ENCODE measurements around the gene NXN.
"Not testable (repeated sequence)": the region's sequence is repeated elsewhere in the genome, so short reads cannot be mapped to it uniquely, and the experiment has no call there.

The NXN gene

DNA sequence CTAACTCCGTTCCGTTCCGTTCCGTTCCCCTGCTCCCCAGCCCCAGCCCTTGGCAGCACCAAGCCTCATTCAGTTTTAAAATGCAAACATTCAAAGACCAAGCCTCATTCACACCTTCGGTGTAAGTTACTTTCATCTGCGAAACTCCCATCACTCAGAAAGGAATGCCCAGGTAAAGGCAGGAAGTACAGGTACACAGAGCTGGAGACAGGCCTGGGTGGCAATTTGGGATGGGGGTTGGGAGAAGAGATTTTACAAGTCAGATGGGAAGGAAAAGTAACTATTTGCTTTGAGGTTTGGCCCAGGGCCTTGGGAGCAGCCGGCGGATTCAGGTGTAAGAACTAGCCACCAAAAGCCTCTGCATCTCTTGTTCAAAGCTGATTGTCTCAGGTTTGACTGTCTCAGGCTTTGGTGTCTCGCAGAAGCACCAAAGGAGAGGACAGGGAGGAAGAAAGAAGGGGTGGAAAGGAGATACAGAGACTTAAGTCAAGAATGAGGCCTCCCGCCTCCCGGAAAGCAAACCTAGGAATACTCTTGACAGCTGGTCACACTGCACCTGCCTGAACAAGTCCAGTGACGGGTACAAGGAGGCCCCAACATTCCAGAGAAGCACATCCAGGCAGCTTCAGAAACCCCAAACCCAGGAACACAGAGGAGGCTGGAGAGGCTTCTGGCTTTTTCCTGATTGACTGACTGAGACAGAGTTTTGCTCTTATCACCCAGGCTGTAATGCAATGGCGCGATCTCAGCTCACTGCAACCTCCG lies 54.7 kb downstream of the NXN start:
- Histone ChIP-seq H3K4me1 (ENCODE audit: insufficient read depth, low read length) (peaks cover 5% of the 10 kb centered on the region), H3K27me3 (ENCODE audit: insufficient read depth, low read length) (no peaks in the 10 kb centered on the region), H3K9me3 (ENCODE audit: low read length) (peaks cover 33% of the 10 kb centered on the region), H2AFZ (ENCODE audit: low read depth, low read length) (no peak overlapping the region), H3K36me3 (ENCODE audit: insufficient read depth, low read length) (peaks cover 24% of the 10 kb centered on the region), H3K4me3 (ENCODE audit: low read length) (no peak overlapping the region)

- H3K4me1 ChIP-seq (ENCODE audit: insufficient read depth, low read length); H3K4me3 ChIP-seq (ENCODE audit: low read length); H2AFZ ChIP-seq (ENCODE audit: low read depth, low read length); H3K27me3 ChIP-seq (ENCODE audit: insufficient read depth, low read length): not testable (repeated sequence)
- peaks cover 18% of the 10 kb centered on the region for H3K36me3 ChIP-seq (ENCODE audit: insufficient read depth, low read length)
- H3K9me3 ChIP-seq (ENCODE audit: low read length), result peaks cover 38% of the 10 kb centered on the region
These were observed 55.3 kb downstream of the NXN start for GRCh38 chr17:924306-924705.

DNA sequence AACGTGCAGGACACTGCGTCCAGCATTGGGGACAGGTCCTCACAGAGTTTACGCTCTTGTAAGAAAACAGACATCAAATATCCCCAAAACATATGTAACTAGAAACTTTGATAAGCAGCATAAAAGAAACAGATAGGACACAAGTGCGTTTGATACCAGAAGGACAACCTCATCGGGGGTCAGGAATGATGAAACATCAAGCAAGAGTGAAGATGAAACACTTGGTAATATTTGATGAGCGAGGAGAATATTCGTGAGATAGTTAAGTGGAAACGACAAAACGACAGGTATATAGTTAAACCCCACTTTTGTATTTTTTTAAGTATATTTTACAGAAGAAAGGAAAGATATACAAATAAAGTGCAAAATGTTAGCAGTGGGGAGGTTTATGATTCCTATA lies 55.9 kb downstream of the NXN start:
- Histone ChIP-seq H3K9me3 (ENCODE audit: low read length) (peaks cover 39% of the 10 kb centered on the region), H3K27me3 (ENCODE audit: insufficient read depth, low read length) (no peaks in the 10 kb centered on the region), H2AFZ (ENCODE audit: low read depth, low read length) (no peak overlapping the region), H3K4me1 (ENCODE audit: insufficient read depth, low read length) (peaks cover 5% of the 10 kb centered on the region), H3K36me3 (ENCODE audit: insufficient read depth, low read length) (peaks cover 11% of the 10 kb centered on the region), H3K4me3 (ENCODE audit: low read length) (no peak overlapping the region)

DNA sequence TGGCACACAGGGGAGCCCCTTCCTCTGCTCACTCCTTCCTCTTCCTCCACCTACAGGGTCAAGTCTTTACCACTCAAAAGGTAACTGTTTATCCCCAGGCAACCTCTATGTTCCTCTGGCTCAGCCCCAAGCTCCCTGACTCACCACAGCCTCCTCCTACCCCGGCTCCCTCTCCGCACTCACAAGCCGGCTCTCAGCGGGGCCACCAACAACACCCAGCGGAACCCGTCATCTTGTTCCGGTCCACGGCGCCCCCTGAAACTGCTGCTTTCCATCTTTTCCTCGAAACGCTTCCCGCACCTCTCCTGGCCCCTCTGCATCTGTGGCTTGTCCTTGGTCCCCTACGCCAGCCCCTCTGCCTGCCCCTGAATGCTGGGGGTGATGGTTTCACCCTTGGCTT lies 58.4 kb downstream of the NXN start:
- peaks cover 11% of the 10 kb centered on the region for H3K36me3 ChIP-seq (ENCODE audit: insufficient read depth, low read length)
- H2AFZ ChIP-seq (ENCODE audit: low read depth, low read length), result no peak overlapping the region
- peaks cover 47% of the 10 kb centered on the region for H3K9me3 ChIP-seq (ENCODE audit: low read length)
- H3K27me3 ChIP-seq (ENCODE audit: insufficient read depth, low read length), result no peaks in the 10 kb centered on the region
- no peak overlapping the region for H3K4me3 ChIP-seq (ENCODE audit: low read length)
- peaks cover 4% of the 10 kb centered on the region for H3K4me1 ChIP-seq (ENCODE audit: insufficient read depth, low read length)

DNA sequence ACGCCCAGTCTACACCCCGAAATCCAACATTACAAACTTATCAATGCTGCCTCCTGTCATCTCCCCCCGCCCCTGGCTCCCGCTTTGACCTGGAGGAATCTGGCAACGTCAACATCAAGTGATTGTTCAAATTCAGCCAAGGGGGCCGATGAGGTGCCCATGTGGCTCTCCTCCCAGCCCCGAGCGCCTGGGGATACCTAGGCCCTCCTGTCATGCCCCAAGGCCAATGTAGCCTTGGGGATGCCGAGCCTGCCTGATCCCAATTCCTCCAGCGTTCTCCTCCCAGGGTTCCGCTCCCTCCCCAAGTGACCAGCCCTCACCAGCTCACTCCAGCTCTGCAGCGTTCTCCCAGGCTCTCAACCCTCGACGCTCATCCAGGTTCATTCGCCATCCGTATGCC lies 59.4 kb downstream of the NXN start:
- Histone ChIP-seq H2AFZ (ENCODE audit: low read depth, low read length) (no peak overlapping the region), H3K4me1 (ENCODE audit: insufficient read depth, low read length) (peaks cover 13% of the 10 kb centered on the region), H3K9me3 (ENCODE audit: low read length) (peaks cover 45% of the 10 kb centered on the region), H3K36me3 (ENCODE audit: insufficient read depth, low read length) (peaks cover 12% of the 10 kb centered on the region), H3K27me3 (ENCODE audit: insufficient read depth, low read length) (no peaks in the 10 kb centered on the region), H3K4me3 (ENCODE audit: low read length) (no peak overlapping the region)

- Histone ChIP-seq H3K9me3 (ENCODE audit: low read length) (peaks cover 37% of the 10 kb centered on the region), H3K4me1 (ENCODE audit: insufficient read depth, low read length) (peaks cover 14% of the 10 kb centered on the region), H3K4me3 (ENCODE audit: low read length) (no peak overlapping the region), H3K36me3 (ENCODE audit: insufficient read depth, low read length) (peaks cover 14% of the 10 kb centered on the region), H2AFZ (ENCODE audit: low read depth, low read length) (no peak overlapping the region), H3K27me3 (ENCODE audit: insufficient read depth, low read length) (no peaks in the 10 kb centered on the region)
These were observed 61.4 kb downstream of the NXN start for GRCh38 chr17:917941-918740.

DNA sequence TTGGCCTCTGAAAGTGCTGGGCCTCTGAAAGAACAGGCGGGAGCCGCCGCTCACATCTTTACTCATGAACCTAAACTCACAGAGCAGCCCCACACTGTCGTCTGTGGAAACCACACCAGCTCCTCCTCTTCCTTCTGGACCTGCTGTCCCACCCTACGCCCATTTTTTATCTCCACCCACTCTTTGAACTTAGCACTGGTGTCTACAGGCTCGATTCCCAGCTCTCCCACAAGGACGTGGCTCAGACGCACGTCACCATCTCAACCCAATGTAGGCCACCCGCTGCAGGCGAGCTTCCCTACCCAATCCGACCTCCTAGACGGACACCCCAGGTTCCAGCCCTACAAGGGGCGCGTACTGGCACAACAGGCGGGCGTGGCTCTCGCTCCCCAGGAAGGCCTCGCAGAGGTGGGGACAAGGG lies 62.2 kb downstream of the NXN start:
- Histone ChIP-seq H3K9me3 (ENCODE audit: low read length) (peaks cover 32% of the 10 kb centered on the region), H3K36me3 (ENCODE audit: insufficient read depth, low read length) (peaks cover 9% of the 10 kb centered on the region), H3K27me3 (ENCODE audit: insufficient read depth, low read length) (no peaks in the 10 kb centered on the region), H3K4me3 (ENCODE audit: low read length) (no peak overlapping the region), H2AFZ (ENCODE audit: low read depth, low read length) (no peak overlapping the region), H3K4me1 (ENCODE audit: insufficient read depth, low read length) (peaks cover 14% of the 10 kb centered on the region)

- no peak overlapping the region for H3K4me3 ChIP-seq (ENCODE audit: low read length)
- no peak overlapping the region for H2AFZ ChIP-seq (ENCODE audit: low read depth, low read length)
- peaks cover 10% of the 10 kb centered on the region for H3K36me3 ChIP-seq (ENCODE audit: insufficient read depth, low read length)
- peaks cover 14% of the 10 kb centered on the region for H3K4me1 ChIP-seq (ENCODE audit: insufficient read depth, low read length)
- peaks cover 26% of the 10 kb centered on the region for H3K9me3 ChIP-seq (ENCODE audit: low read length)
- no peaks in the 10 kb centered on the region for H3K27me3 ChIP-seq (ENCODE audit: insufficient read depth, low read length)
These were observed 63.3 kb downstream of the NXN start for GRCh38 chr17:916315-916714.

DNA sequence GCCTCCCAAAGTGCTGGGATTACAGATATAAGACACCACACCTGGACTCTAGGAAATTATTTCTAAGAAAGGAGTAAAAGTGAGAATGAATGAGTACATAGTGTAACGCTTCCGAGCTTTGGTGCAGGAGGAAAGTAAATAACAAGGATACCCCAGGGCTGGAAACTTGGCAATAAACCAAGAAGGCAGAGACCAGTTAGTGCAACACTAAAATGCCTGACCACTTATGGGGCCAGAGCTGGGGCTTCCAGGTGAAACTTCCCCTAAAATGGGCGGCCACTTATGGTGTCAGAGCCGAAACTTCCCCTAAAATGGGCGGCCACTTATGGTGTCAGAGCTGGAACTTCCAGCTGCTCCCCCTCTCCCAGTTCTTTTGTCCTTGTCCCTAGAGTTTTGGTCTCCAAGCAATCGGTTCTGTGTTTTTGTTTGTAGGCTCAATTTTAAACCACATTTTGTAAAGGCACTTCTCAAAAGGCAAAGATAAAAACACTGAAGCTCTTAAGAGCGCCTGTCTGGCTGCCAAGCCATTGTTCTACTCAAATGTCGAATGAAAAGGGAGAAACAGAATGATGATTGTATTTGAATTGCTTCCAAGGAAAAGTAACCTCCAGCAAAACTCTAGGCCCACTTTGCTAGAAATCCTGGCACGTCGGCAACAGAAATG lies 63.9 kb downstream of the NXN start:
- Histone ChIP-seq H3K4me3 (ENCODE audit: low read length) (no peak overlapping the region), H3K36me3 (ENCODE audit: insufficient read depth, low read length) (peaks cover 10% of the 10 kb centered on the region), H2AFZ (ENCODE audit: low read depth, low read length) (no peak overlapping the region), H3K27me3 (ENCODE audit: insufficient read depth, low read length) (no peaks in the 10 kb centered on the region), H3K9me3 (ENCODE audit: low read length) (peaks cover 25% of the 10 kb centered on the region), H3K4me1 (ENCODE audit: insufficient read depth, low read length) (peaks cover 14% of the 10 kb centered on the region)

DNA sequence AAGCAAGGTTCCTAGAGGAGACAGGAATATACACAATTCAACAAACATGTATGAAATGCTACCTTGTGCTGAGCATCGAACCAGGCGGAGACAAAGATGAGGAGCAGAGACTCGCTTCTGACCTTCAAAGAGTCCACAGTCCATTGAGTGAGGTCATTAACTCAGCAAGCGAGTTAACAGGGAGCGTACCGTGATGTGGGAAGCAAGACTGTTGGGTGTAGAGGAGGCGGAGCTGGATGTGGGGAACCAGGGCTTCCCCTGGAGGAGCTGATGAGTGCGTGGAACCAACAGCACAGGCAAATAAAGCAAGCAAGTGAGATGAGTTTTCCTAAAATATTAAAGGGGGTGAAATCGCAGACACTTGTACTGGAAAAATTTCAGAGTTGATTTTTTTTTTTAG lies 65.0 kb downstream of the NXN start:
- peaks cover 14% of the 10 kb centered on the region for H3K4me1 ChIP-seq (ENCODE audit: insufficient read depth, low read length)
- peaks cover 10% of the 10 kb centered on the region for H3K36me3 ChIP-seq (ENCODE audit: insufficient read depth, low read length)

GRCh38 chr17:913207-913606 lies 66.4 kb downstream of the NXN start:
- Histone ChIP-seq H3K4me3 (ENCODE audit: low read length) (no peak overlapping the region), H3K27me3 (ENCODE audit: insufficient read depth, low read length) (no peaks in the 10 kb centered on the region), H3K4me1 (ENCODE audit: insufficient read depth, low read length) (peaks cover 14% of the 10 kb centered on the region), H3K36me3 (ENCODE audit: insufficient read depth, low read length) (peaks cover 10% of the 10 kb centered on the region), H2AFZ (ENCODE audit: low read depth, low read length) (no peak overlapping the region), H3K9me3 (ENCODE audit: low read length) (peaks cover 12% of the 10 kb centered on the region)

More for the DNA sequence above, 65.0 kb downstream of the NXN start:
- Histone ChIP-seq H2AFZ (ENCODE audit: low read depth, low read length) (no peak overlapping the region), H3K9me3 (ENCODE audit: low read length) (peaks cover 17% of the 10 kb centered on the region), H3K4me3 (ENCODE audit: low read length) (no peak overlapping the region), H3K27me3 (ENCODE audit: insufficient read depth, low read length) (no peaks in the 10 kb centered on the region)

GRCh38 chr17:909642-910323 lies 69.8 kb downstream of the NXN start:
- no peaks in the 10 kb centered on the region for H3K4me1 ChIP-seq (ENCODE audit: insufficient read depth, low read length)
- H2AFZ ChIP-seq (ENCODE audit: low read depth, low read length), result no peak overlapping the region
- no peaks in the 10 kb centered on the region for H3K27me3 ChIP-seq (ENCODE audit: insufficient read depth, low read length)
- no peak overlapping the region for H3K4me3 ChIP-seq (ENCODE audit: low read length)
- peaks cover 12% of the 10 kb centered on the region for H3K36me3 ChIP-seq (ENCODE audit: insufficient read depth, low read length)
- H3K9me3 ChIP-seq (ENCODE audit: low read length), result peaks cover 4% of the 10 kb centered on the region

GRCh38 chr17:907725-908124 lies 71.9 kb downstream of the NXN start:
- Histone ChIP-seq H3K4me3 (ENCODE audit: low read length) (no peak overlapping the region), H2AFZ (ENCODE audit: low read depth, low read length) (no peak overlapping the region), H3K27me3 (ENCODE audit: insufficient read depth, low read length) (no peaks in the 10 kb centered on the region), H3K4me1 (ENCODE audit: insufficient read depth, low read length) (no peaks in the 10 kb centered on the region), H3K36me3 (ENCODE audit: insufficient read depth, low read length) (peaks cover 8% of the 10 kb centered on the region), H3K9me3 (ENCODE audit: low read length) (no peaks in the 10 kb centered on the region)
